Hematopoietic multipotent progenitor cell treated with erythropoietin and hydrocortisone succinate and interleukin-3 and kit ligand, for 17 days (in vitro differentiated cells): ENCODE measurements around the gene DNAJB8.

ENCODE experiments used
- DNase-seq: peaks from one replicate; pipeline ENCODE4 v3.0.0-alpha.2; 2015; ENCODE audit warnings: low spot score

Gene DNAJB8

DNA sequence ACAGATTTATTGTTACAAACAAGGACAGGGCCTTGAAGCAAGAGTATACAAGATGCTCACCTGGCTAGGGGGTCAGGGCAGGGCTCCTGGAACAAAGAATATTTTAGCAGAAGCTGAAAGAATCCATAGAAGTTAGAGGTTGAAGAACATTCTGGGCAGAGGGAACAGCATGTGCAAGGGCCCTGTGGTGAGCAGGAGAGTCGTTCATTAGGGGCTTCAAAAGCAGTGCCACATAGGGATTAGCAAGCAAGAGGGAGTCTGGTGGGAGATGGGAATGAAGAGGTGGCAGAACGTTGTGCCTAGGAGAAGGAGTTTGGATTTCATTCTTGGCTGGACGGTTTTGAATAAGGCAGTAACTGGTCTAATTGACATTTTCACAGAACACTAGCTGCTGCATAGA is 22.9 kb downstream of the DNAJB8 start:
- DNase-seq: no peak

- no peak for DNase-seq
Observed at GRCh38 chr3:128442949-128443348, 23.7 kb downstream of the DNAJB8 start.

GRCh38 chr3:128442070-128442469 is 24.6 kb downstream of the DNAJB8 start:
- DNase-seq: no peak

- no peak for DNase-seq
Observed at GRCh38 chr3:128439226-128439625, 27.5 kb downstream of the DNAJB8 start.

DNA sequence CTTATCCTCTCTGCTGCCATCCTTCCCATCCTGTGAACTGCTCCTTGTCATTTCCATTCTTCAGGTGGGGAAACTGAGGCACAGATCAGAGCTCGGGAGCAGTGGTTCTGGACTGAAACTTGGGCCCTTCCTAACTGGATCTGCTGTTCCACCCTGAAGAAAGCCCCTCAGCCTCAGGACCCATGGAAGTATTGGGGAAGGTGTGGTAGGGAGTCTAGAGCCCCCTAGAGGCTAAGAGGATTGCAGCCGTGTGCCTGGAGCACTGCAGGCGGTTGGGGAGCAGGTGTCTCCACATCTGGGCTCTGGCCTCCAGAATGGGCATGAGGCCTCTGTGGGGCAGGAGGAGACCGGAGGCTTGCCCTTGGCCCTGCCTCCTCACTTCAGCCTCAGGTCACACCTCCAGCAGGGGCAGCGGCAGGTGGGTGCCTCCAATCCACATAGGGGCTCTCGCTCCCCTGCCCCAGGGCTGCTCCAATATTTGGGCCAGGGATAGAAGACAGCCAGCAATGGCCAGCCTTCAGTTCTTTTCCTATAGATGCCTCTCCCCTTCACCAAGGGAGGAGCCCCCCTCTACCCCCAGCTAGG is 28.1 kb downstream of the DNAJB8 start:
- peak; percentile 8 for DNase-seq

GRCh38 chr3:128436214-128436613 is 30.5 kb downstream of the DNAJB8 start:
- no peak for DNase-seq

- DNase-seq: no peak
Observed at GRCh38 chr3:128435561-128435960, 31.1 kb downstream of the DNAJB8 start.

DNA sequence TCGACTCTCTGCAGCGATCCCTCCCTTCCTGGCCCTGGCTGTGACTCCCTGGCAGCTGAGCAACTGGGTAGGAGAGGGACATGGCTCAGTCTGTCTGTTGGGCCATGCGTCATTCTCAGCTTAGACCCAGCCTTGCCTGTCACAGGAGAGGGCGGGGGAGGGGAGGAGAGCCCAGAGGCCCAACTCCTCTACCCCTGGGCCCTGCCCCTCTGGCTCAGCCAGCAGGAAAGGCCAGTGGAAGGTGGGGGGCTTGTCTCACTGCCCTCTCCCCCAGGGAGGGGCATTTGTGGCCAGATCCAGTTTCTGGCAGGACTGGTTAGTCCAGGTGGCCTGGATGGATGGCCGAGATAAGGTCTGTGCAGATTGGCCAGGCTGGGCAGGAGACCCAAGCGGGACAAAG is 31.6 kb downstream of the DNAJB8 start:
- DNase-seq: no peak

GRCh38 chr3:128434524-128434923 is 32.2 kb downstream of the DNAJB8 start:
- no peak for DNase-seq

- no peak for DNase-seq
Observed at GRCh38 chr3:128433837-128434165, 32.9 kb downstream of the DNAJB8 start.

DNA sequence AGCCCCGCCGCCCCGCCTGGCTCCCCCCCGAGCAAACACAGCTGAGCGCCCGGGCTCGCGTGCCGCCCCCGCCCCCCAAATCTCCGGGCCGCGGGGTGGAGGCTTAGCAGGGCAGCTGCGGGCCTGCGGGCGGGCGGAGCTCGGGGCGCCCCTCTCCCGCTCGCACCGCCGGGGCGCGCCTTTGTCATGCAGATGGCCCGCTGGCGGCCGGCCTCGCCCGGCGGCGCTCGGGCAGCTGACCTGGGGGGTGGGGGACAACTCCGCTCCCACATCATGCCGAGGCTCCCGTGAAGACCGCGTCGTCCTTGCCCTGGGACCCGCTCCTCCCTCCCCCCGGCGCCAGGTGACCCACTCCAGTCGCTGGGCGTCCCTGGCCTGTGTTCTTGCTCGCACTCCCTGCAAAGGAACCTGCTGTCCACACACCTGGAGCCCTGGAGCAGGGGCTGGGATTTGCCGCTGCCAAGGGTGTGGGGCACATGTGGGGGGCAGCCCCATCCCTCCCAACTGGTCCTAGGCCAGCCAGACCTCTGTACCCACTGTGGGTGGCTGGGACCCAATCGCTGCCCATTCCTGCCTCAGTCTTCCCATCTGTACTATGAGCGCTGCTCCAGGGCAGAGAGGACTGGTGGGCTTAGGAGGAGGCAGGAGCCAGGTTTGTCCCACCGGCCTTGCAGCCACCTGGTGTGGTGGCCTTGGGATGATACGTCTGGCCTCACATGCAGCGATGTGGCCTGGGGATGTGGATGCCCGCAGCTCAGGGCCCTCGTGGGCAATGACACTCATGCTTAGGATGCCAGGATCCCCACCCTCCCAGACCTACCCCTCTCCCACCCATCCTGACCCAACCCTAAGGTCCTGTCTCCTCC is 33.5 kb downstream of the DNAJB8 start:
- no peak for DNase-seq

DNA sequence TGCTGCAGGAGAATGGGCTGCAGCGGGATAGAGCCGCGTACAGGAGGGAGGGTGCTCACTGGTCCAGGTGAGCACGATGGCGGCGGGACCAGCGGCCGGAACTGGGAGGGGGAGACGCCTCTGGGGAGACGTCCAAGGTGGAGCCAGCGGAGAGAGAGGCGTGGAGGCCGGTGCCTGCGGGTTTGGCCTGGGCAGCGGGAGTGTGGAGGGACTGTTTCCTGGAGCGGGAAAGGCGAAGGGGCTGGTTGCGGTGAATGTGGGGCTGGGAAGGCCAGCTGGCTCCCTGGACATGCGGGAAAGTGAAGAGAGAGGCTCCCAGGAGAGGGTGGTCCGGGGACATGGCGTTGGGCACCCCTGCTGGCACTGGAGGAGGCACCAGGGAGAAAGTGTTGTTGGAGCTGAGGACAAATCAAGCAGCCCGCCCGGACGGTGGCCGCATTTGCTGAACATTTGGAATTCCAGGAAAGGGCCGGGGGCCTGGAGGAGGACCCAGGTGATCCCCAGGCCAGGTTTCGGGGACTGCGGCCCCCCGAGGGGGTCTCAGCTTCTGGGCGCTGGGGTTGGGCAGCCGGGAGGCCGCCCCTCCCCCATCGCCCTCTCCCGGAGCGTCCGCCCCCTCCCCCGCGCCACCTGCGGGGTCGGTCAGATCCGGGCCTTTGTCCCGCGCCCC is 34.3 kb downstream of the DNAJB8 start:
- DNase-seq: no peak

GRCh38 chr3:128431803-128432300 is 34.8 kb downstream of the DNAJB8 start:
- DNase-seq: no peak

DNA sequence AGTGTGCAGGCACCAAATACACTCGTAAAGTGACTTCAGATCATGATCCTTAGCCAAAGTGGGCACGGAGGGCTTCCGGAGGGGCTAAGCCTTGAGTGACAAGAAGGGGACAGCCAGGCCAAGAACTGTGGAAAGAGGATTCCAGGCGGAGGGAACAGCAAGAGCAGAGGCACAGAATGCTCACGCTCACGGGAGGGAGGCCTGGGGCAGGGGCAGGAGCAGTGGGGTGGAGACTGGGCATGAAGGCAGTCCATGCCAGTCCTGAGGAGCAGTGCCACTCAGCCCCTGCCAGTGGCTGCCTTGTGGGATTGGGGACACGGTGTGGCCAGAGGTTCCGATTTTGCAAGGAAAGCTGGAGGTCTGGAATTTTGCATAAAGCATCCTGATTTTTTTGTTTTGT is 36.0 kb downstream of the DNAJB8 start:
- no peak for DNase-seq

DNA sequence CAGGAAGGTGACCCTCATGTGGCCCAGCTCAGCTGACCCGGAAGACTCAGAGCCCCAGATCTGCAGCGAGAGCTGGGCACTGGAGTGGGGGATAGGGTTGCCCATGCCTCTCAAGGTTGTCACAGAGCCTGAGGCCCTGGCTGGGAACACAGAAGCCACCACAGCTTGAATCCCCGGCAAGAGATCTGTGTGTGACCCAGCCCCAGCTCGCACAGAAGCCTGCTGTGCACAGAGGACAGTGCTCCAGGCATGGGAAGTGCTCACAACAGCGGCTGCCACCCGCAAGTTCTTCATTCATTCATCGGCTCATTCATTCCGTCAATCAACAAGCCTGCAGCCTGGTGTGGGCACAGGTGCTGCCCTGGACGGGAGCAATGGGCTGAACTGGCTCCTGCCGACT is 36.4 kb downstream of the DNAJB8 start:
- DNase-seq: no peak

DNA sequence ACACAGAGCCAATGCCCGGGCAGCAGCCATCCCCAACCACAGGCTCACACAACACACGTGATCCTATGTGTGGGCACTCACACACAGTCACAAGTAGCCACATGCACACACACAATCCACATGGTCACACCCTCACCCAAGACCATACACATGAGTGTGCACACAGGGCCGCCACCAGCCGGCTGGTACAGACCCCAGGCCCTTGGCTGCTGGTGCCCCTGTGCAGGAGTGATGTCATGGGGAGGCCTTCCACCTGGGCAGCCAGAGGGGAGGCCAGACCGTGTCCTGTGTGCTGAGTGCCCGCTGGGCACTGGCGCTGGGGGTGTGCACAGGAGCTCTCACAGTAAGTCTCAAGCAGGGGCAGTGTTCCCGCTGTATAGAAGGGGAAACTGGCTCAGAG is 36.9 kb downstream of the DNAJB8 start:
- no peak for DNase-seq

DNA sequence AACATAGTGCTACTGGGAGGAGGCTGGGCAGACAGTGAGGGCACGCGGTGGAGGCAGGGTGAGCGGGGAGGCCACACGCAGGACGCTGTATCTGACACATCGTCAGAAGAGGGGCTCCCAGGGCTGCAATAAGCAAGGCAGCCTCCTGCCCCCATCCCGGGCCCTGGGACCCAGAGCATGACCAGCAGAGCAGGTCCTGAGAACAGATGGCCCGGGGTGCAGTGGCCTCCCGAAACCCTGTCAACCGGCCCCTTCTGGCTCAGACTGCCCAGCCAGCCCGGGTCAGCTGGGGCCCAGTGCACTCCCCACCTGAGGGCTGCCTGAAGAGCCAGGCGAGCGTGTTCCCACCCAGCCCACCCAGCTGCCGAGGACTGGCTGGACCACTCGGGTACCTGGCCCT is 37.4 kb downstream of the DNAJB8 start:
- no peak for DNase-seq

- no peak for DNase-seq
Observed at GRCh38 chr3:128427872-128428822, 38.5 kb downstream of the DNAJB8 start.

GRCh38 chr3:128427175-128427857 is 39.4 kb downstream of the DNAJB8 start:
- no peak for DNase-seq

DNA sequence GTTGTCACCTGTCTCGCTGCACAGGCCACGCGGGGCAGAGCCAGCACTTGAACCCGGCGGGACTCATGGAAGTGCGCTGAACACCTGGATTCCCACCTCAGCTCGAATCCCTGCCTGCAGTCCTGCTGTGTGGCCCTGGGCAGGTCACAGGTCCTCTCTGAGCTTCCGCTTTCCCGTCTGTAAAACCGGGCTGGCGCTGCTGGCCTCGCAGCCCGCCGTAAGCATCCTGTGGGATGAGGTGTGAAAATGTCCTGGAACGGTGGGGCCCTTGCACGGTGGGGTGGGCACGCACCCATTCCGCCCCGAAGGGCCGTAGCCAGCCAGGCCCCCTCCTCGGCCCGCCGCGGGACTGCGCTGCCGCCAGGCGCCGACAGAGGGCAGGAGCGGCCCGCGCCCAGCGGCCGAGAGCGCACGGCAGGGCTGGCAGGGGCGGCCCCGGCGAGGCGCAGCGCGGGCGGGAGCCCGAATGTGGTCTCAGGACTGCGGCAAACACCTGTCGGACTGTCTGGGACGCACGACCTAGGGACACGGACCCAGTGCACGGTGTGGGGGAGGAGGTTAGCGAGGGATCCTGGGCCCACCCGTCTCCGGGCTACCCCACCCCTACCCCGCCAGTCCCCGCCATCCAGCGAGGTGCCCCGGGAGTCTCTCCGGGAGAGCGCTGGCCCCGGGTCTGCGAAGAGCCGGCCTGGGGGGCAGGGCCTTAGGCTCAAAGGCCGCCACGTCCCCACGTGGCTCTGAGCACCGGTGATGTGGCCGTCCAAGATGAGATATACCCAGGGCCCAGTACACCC is 40.4 kb downstream of the DNAJB8 start:
- DNase-seq: peak; percentile 48

GRCh38 chr3:128425846-128426127 is 40.9 kb downstream of the DNAJB8 start:
- DNase-seq: no peak
